Measurements from ENCODE around the gene STEAP1B.

DNA sequence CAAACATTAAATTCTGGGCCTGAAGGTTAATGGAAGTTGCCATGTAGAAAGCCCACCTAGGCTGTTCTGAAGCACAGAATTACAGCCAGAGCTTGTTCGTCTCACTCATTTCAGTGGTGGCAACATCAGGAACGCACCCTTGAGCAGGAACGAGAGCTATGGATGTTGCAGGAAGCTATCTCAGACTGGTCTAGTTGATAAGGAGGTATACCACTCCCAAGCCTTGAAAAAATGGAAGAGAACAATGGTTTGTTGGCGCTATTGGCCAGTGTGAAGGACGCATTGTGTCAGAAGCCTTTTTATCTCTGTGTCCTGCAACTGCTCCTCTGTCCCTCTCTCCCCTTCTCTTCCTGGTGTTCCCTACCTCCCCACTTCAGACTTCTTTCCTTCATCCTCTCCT is 82.1 kb downstream of the STEAP1B start:
- TF ChIP-seq, protein P1, sequence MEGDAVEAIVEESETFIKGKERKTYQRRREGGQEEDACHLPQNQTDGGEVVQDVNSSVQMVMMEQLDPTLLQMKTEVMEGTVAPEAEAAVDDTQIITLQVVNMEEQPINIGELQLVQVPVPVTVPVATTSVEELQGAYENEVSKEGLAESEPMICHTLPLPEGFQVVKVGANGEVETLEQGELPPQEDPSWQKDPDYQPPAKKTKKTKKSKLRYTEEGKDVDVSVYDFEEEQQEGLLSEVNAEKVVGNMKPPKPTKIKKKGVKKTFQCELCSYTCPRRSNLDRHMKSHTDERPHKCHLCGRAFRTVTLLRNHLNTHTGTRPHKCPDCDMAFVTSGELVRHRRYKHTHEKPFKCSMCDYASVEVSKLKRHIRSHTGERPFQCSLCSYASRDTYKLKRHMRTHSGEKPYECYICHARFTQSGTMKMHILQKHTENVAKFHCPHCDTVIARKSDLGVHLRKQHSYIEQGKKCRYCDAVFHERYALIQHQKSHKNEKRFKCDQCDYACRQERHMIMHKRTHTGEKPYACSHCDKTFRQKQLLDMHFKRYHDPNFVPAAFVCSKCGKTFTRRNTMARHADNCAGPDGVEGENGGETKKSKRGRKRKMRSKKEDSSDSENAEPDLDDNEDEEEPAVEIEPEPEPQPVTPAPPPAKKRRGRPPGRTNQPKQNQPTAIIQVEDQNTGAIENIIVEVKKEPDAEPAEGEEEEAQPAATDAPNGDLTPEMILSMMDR (conservative IDR thresholded peaks at IDR 0.05; ENCODE audit: low read depth, low read length): no peak
- TF ChIP-seq RAD21 (IDR thresholded peaks at IDR 0.05; ENCODE audit: low read length) (no peak), CEBPB (IDR thresholded peaks at IDR 0.05; ENCODE audit: low read depth, low read length) (no peak)
